Lung (tissue), 12 donors: ENCODE measurements around the gene ABHD17C. TPM values are rescaled to one million over a fixed set of nuclear protein-coding genes. Genes with fewer than 3 reads are reported as not detected.

Experiments
- ATAC-seq: fragments of 200-7000 bp; cut with Tn5 transposase; one replicate; pipeline ENCODE4 v1.9.1; 2020; ENCODE audit warnings: moderate number of reproducible peaks; ENCODE audit not compliant: insufficient read depth, low FRiP score
- DNase-seq, 3 donors: peaks; one replicate each; pipeline ENCODE4 v3.0.0-alpha.2; 2013 to 2017
- H3K27ac ChIP-seq, 2 donors: one replicate each; pipeline ENCODE4 v1.5.1; 2013; ENCODE audit warnings: mild to moderate bottlenecking in 2 of 2, moderate library complexity in 2 of 2, control low read depth in 1 of 2, inconsistent platforms in 1 of 2, low read depth in 1 of 2, low read length in 1 of 2
- H3K27me3 ChIP-seq, 3 donors: one replicate each; pipeline ENCODE4 v1.5.1; 2013; ENCODE audit warnings: low read length in 2 of 3; ENCODE audit not compliant: control insufficient read depth in 3 of 3, insufficient read depth in 3 of 3
- H3K36me3 ChIP-seq, 4 donors: one replicate each; pipeline ENCODE4 v1.5.1; 2013; ENCODE audit warnings: low read length in 4 of 4, mild to moderate bottlenecking in 1 of 4, moderate library complexity in 1 of 4; ENCODE audit not compliant: control insufficient read depth in 4 of 4, insufficient read depth in 4 of 4
- H3K4me1 ChIP-seq, 5 donors: one replicate each; pipeline ENCODE4 v1.5.1; 2013; ENCODE audit warnings: low read length in 5 of 5, mild to moderate bottlenecking in 2 of 5, moderate library complexity in 1 of 5; ENCODE audit not compliant: control insufficient read depth in 5 of 5, insufficient read depth in 5 of 5
- H3K4me3 ChIP-seq: one replicate; pipeline ENCODE4 v1.5.1; 2013; ENCODE audit warnings: mild to moderate bottlenecking, control low read depth, moderate library complexity
- H3K9ac ChIP-seq, 2 donors: one replicate each; pipeline ENCODE4 v1.5.1; 2013; ENCODE audit warnings: low read length in 2 of 2, control low read depth in 1 of 2; ENCODE audit not compliant: insufficient read depth in 1 of 2
- H3K9me3 ChIP-seq, 4 donors: one replicate each; pipeline ENCODE4 v1.5.1; 2013; ENCODE audit warnings: low read length in 3 of 4, mild to moderate bottlenecking in 1 of 4, moderate library complexity in 1 of 4; ENCODE audit not compliant: control insufficient read depth in 4 of 4, insufficient read depth in 3 of 4
- WGBS, 2 donors: extraction: QIAGEN DNeasy Blood & Tissue Kit; methylation state at CpG; one replicate each; pipeline ENCODE4 v1.1.7; 2013; 5-methylcytosine and 5-hydroxymethylcytosine counted together
- polyA plus RNA-seq, 2 donors: library from polyadenylated mRNA; stranded (reverse); fragments of 200-250 nt; gene quantifications; one replicate each; pipeline ENCODE4 v1.2.1, GENCODE V29; 2013
- total RNA-seq, 2 donors: library from RNA; depleted of rRNA in 1 of 2; stranded (reverse); fragments of >200 nt in 1 of 2; gene quantifications; one replicate each; pipeline ENCODE4 v1.2.1, GENCODE V29; 2014 to 2021
- TF ChIP-seq, protein P1 (sequence below): IDR thresholded peaks from 2 replicates; pipeline ENCODE4 v1.5.1; 2012; ENCODE audit warnings: mild to moderate bottlenecking; ENCODE audit errors: control extremely low read depth, extremely low read depth
- donor health status: control.
- donor health status: control.
- donor health status: Bipolar disorder and iron deficiency.
- donor health status: healthy.
- donor health status: DM: yes; HTN: yes; CAD: no.

The ABHD17C gene
- total and polyA plus RNA-seq, 4 donors, result 15.2 to 23.7 (median 22.0) TPM

DNA sequence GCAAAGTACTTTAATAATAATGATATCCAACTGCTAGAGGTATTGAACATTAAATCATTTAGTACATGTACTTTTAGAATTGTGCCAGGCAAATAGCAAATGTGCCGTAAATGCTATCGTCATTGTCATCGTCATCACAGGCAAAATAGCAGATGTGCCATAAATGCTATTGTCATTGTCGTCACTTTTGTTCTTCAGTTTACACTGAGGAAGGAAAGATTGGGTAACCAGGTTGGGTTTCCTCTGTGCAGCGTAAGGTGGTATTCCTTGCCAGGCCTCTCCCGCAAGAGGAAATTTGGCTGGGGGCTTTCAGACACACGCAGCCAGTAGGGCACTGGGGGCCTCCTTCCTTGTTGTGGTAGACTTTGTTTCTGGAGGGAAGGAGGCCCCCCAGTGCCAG lies 26.4 kb downstream of the ABHD17C start:
- H3K4me3 ChIP-seq, result no peak overlapping the region
- H3K9ac ChIP-seq, result no peak overlapping the region
- peaks cover 0 to 6% (median 0%) of the 10 kb centered on the region in 4 donors for H3K36me3 ChIP-seq
- TF ChIP-seq, protein P1, sequence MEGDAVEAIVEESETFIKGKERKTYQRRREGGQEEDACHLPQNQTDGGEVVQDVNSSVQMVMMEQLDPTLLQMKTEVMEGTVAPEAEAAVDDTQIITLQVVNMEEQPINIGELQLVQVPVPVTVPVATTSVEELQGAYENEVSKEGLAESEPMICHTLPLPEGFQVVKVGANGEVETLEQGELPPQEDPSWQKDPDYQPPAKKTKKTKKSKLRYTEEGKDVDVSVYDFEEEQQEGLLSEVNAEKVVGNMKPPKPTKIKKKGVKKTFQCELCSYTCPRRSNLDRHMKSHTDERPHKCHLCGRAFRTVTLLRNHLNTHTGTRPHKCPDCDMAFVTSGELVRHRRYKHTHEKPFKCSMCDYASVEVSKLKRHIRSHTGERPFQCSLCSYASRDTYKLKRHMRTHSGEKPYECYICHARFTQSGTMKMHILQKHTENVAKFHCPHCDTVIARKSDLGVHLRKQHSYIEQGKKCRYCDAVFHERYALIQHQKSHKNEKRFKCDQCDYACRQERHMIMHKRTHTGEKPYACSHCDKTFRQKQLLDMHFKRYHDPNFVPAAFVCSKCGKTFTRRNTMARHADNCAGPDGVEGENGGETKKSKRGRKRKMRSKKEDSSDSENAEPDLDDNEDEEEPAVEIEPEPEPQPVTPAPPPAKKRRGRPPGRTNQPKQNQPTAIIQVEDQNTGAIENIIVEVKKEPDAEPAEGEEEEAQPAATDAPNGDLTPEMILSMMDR, result no peak
- no peak overlapping the region for H3K27ac ChIP-seq
- no peak for DNase-seq
- no peaks in the 10 kb centered on the region for H3K9me3 ChIP-seq
- H3K27me3 ChIP-seq, result no peaks in the 10 kb centered on the region
- ATAC-seq, result no peak
- H3K4me1 ChIP-seq, result peaks cover 0 to 4% (median 0%) of the 10 kb centered on the region in 5 donors
- WGBS, 2 donors, result 24 to 51% methylated on average over 7 of the region's 7 CpGs

DNA sequence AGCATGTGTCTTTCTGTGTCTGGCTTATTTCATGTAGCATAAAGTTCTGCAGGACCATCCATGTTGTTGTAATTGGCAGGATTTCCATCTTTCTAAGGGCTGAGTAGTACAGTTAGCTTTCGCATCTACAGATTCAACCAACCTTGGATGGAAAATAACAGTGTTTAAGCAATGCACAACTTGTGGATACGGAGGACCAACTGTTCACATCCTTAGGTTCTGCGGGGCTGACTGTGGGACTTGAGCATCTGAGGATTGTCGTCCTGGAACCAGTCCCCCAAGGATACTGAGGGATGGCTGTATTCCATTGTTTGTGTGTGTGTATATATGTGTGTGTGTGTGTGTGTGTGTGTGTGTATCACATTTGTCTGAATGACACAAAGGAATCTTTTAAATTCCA lies 27.7 kb downstream of the ABHD17C start:
- TF ChIP-seq, protein P1, result no peak
- peaks cover 0 to 4% (median 0%) of the 10 kb centered on the region in 5 donors for H3K4me1 ChIP-seq
- no peaks in the 10 kb centered on the region for H3K27me3 ChIP-seq
- DNase-seq (no peak), ATAC-seq (no peak)
- H3K9me3 ChIP-seq, result no peaks in the 10 kb centered on the region
- peaks cover 0 to 6% (median 0%) of the 10 kb centered on the region in 4 donors for H3K36me3 ChIP-seq
- H3K27ac ChIP-seq, result no peak overlapping the region
- no peak overlapping the region for H3K9ac ChIP-seq
- 86% methylated on average over 4 of the region's 4 CpGs for WGBS, 2 donors
- H3K4me3 ChIP-seq, result no peak overlapping the region

- H3K4me3 ChIP-seq, result no peak overlapping the region
- DNase-seq (no peak), ATAC-seq (peak; percentile 43)
- H3K9me3 ChIP-seq, result no peaks in the 10 kb centered on the region
- H3K27ac ChIP-seq, result peak overlapping the region in 1 of 2 donors; percentile 39
- H3K36me3 ChIP-seq, result peaks cover 0 to 6% (median 0%) of the 10 kb centered on the region in 4 donors
- H3K9ac ChIP-seq, result peak overlapping the region in 1 of 2 donors; percentile 1
- no peaks in the 10 kb centered on the region for H3K27me3 ChIP-seq
- TF ChIP-seq, protein P1, result no peak
- WGBS, 2 donors, result 58 to 80% methylated on average over 4 of the region's 4 CpGs
- H3K4me1 ChIP-seq, result peaks cover 0 to 12% (median 7%) of the 10 kb centered on the region in 5 donors
Measured at GRCh38 chr15:80727196-80727595, 32.1 kb downstream of the ABHD17C start.

- Histone ChIP-seq H3K36me3 (peaks cover 0 to 6% (median 0%) of the 10 kb centered on the region in 4 donors), H3K9me3 (no peaks in the 10 kb centered on the region), H3K27me3 (no peaks in the 10 kb centered on the region), H3K4me1 (peaks cover 0 to 12% (median 7%) of the 10 kb centered on the region in 5 donors), H3K27ac (peak overlapping the region in 1 of 2 donors; percentile 29), H3K4me3 (no peak overlapping the region), H3K9ac (no peak overlapping the region)
- DNase-seq (no peak), ATAC-seq (no peak)
- TF ChIP-seq, protein P1, result no peak
- whole genome bisulfite sequencing, 2 donors, result 89 to 95% methylated on average over 5 of the region's 5 CpGs
Measured at GRCh38 chr15:80727596-80727995, 32.5 kb downstream of the ABHD17C start.
